HG03139 (cell line): ENCODE results near the gene ZBED2.
"Not testable (repeated sequence)": the region's sequence is repeated elsewhere in the genome, so short reads cannot be mapped to it uniquely, and the experiment has no call there.

ENCODE experiments used
- ATAC-seq: cut with Tn5 transposase; IDR thresholded peaks from one replicate; pipeline ENCODE4 v1.9.1; 2021; ENCODE audit not compliant: unreplicated experiment

ZBED2 gene

GRCh38 chr3:111595232-111595631 lies at the start of gene ZBED2:
Gene ZBED2 (minus strand): TSS chr3:111595346. CDS start chr3:111594201, 1,145 bp downstream.
- no peak for ATAC-seq

GRCh38 chr3:111639316-111639715 lies 44.2 kb upstream of the ZBED2 start:
- ATAC-seq, result no peak

- no peak for ATAC-seq
Measured at GRCh38 chr3:111636366-111636885, 41.3 kb upstream of the ZBED2 start.

GRCh38 chr3:111635403-111635802 lies 40.3 kb upstream of the ZBED2 start:
- ATAC-seq, result no peak

- not testable (repeated sequence) for ATAC-seq
Measured at GRCh38 chr3:111630638-111631037, 35.5 kb upstream of the ZBED2 start.

GRCh38 chr3:111629018-111629417 lies 33.9 kb upstream of the ZBED2 start:
- not testable (repeated sequence) for ATAC-seq

GRCh38 chr3:111627092-111627491 lies 31.9 kb upstream of the ZBED2 start:
- ATAC-seq, result no peak

GRCh38 chr3:111621535-111621934 lies 26.4 kb upstream of the ZBED2 start:
- no peak for ATAC-seq

GRCh38 chr3:111619833-111620232 lies 24.7 kb upstream of the ZBED2 start:
- ATAC-seq, result no peak

- no peak for ATAC-seq
Measured at GRCh38 chr3:111618945-111619344, 23.8 kb upstream of the ZBED2 start.

- no peak for ATAC-seq
Measured at GRCh38 chr3:111617912-111618601, 22.9 kb upstream of the ZBED2 start.

- ATAC-seq, result no peak
Measured at GRCh38 chr3:111617406-111617805, 22.3 kb upstream of the ZBED2 start.

GRCh38 chr3:111616417-111617105 lies 21.4 kb upstream of the ZBED2 start:
- peak; percentile 76 for ATAC-seq

- ATAC-seq, result no peak
Measured at GRCh38 chr3:111615880-111616279, 20.7 kb upstream of the ZBED2 start.

- no peak for ATAC-seq
Measured at GRCh38 chr3:111613294-111613693, 18.1 kb upstream of the ZBED2 start.

GRCh38 chr3:111610612-111611054 lies 15.5 kb upstream of the ZBED2 start:
- peak; percentile 37 for ATAC-seq

- peak; percentile 88 for ATAC-seq
Measured at GRCh38 chr3:111610189-111610588, 15.0 kb upstream of the ZBED2 start.

- no peak for ATAC-seq
Measured at GRCh38 chr3:111609700-111610099, 14.6 kb upstream of the ZBED2 start.

- no peak for ATAC-seq
Measured at GRCh38 chr3:111608383-111608782, 13.2 kb upstream of the ZBED2 start.

- no peak for ATAC-seq
Measured at GRCh38 chr3:111607240-111607920, 12.2 kb upstream of the ZBED2 start.

GRCh38 chr3:111605493-111605892 lies 10.3 kb upstream of the ZBED2 start:
- ATAC-seq, result no peak

- ATAC-seq, result no peak
Measured at GRCh38 chr3:111605018-111605417, 9.9 kb upstream of the ZBED2 start.
